Endometrium (tissue), 2 donors: Measurements from ENCODE around the gene MYO16.
"Not testable (repeated sequence)": the region's sequence is repeated elsewhere in the genome, so short reads cannot be mapped to it uniquely, and the experiment has no call there.

Source experiments
- FAIRE-seq: peaks from 2 replicates; lab custom pipeline; 2012; peaks lifted over from hg19 to GRCh38; lab: Jason Lieb, UNC
- donor health status: control.
- donor health status: control.

The MYO16 gene

DNA sequence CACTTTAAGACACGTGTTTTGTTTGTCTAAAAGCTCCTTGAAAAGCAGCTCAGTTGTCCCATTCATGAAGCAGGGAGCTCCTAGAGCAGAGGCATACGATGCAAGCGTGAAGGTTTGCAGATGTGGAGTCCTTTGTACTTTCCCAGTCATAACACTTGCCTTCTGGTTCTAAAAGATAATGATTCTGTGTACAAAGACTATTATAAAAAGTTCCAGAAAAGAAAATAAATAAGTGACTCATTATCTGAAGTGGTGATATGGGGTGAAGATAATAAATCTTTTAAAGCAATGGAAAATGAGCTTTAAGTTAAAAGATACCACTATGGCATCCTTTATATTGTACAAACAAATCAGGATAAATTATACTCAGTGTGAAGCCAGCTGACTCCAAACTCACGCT is 569.9 kb downstream of the MYO16 start:
- no peak for FAIRE-seq

DNA sequence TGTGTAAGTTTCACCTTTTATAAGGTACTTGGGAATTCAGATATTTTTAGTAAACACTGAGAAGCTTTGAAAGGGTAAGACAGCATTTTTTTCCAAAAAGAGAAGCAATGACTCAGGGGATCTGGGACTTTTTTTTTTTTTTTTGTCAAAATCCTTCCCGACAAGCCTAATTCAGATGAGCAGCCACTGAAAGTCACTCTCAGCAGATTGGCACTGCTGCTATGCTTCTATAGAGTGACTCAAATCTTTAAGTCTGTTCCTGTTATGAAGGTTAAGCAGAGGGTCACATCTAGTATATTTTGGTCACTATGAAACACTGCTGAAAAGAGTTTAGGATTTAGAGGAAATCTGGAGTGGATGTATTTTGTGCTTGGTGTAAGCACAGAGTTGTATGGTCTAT is 571.1 kb downstream of the MYO16 start:
- FAIRE-seq: no peak

DNA sequence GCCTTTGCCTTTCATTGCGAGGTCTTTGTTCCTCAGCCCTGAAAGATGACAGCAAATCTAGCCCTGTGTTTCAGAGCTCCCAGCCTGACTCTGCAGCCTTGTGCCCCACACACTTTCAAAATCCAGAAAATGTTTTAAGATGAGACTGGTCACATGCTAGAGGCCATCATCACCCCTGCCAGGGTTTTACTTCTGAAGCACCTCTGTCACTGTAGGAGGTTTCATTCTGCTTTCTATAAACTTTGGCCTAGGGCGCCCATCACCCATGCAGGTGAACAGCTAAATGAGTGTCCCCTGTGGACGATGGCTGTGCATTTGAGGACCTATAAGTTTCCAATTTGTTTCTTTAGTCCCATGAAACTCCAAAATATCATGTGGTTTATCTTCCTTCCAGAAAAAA is 574.2 kb downstream of the MYO16 start:
- no peak for FAIRE-seq

DNA sequence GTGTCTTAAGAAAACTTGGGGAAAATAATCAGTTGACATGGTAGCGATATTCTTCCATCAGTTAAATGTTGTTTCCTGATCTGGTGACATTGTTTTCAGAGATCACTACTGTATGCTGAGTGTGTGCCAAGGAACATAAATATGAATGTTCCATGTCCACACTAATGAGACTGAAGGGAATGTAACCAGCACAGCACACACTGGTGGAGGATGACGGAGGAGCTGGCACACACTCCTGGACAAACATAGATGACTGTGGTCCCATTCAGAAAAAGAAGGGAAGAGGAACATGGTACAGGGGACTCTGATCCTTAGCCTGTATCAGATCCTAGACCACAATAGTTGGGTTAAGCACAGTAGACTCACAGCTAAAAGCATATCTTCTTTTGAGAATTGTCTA is 574.8 kb downstream of the MYO16 start:
- FAIRE-seq: no peak

- no peak for FAIRE-seq
Measured at GRCh38 chr13:109204657-109205056, 575.2 kb downstream of the MYO16 start.

GRCh38 chr13:109205315-109205714 is 575.9 kb downstream of the MYO16 start:
- no peak for FAIRE-seq

GRCh38 chr13:109206616-109207015 is 577.2 kb downstream of the MYO16 start:
- no peak for FAIRE-seq

DNA sequence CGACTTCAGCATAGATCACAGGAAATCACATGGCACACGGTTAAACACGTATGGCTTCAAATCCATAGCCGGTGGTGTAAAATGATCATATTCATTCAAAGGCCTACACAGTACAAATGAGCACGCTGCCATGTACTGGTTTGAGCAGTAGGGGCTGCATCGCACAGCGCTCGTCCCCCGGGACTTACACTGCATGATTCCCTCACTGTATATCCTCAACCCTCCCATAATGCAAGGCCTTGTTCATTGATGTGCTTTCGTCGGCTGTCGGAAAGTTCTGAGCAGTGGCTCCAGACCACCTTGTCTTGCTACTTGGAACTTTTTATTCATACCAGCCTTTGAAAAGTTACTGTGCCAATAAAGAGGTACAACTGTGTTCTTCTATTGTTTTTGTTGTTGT is 578.2 kb downstream of the MYO16 start:
- no peak for FAIRE-seq

GRCh38 chr13:109208522-109208921 is 579.1 kb downstream of the MYO16 start:
- no peak for FAIRE-seq

DNA sequence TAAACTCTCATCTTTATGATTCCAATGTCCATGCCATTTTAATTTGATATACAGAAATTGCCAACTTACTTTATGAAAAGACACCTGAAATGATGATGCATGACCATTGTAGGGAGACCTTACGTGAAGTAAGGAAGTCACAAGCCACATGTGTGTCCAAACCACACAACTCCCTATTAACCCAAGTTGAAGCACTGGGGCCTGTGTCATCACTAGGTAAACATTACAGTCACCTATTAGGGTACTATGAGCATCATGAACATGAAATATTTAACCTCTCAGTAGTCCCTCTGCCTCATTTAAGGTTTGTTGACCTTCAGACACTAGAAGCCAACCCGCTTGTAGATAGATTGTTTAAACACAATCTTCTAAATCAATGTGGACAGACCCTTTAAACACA is 580.1 kb downstream of the MYO16 start:
- no peak for FAIRE-seq

DNA sequence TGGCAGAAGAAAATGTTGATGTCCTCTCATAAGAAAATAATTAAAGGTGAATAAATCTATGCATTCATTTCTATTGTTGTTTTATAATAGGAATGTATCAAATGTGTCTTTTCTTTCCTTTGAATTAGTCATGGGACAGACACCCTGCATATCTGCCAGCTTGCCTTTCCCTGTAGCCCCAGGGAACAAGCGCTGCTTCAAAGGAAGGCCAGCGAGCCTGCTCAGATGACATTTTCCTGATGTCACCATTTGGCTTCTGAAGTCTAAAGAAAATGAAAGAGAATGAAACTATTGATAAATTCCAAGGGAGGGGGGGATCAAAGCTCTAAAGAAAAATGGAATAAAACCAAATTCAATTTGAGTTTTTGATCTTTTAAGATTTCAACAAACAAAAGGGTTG is 582.2 kb downstream of the MYO16 start:
- FAIRE-seq: no peak

DNA sequence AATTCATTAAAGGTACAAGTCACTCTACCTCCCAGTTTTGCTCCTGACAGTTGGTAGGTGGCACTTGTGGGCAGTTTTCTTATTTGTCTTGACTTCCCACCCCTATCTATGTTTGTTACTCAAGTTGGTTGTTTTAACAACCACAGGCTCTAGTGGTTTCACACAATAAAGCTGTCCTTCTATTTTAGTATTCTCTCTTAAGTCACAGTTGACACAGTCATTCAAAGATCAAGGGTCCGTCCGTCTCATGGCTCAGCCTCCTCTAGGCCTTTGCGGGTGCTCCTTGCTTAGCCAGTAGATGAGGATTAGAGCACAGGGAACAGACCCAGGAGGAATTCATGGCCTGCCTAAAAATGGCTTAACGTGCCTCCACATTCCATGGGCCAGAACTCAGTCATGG is 583.2 kb downstream of the MYO16 start:
- FAIRE-seq: no peak

- FAIRE-seq: no peak
Measured at GRCh38 chr13:109213714-109214113, 584.3 kb downstream of the MYO16 start.

GRCh38 chr13:109214393-109214792 is 585.0 kb downstream of the MYO16 start:
- FAIRE-seq: no peak

- no peak for FAIRE-seq
Measured at GRCh38 chr13:109215377-109215776, 586.0 kb downstream of the MYO16 start.

- FAIRE-seq: not testable (repeated sequence)
Measured at GRCh38 chr13:109217510-109217909, 588.1 kb downstream of the MYO16 start.

GRCh38 chr13:109220631-109221030 is 591.2 kb downstream of the MYO16 start:
- no peak for FAIRE-seq

DNA sequence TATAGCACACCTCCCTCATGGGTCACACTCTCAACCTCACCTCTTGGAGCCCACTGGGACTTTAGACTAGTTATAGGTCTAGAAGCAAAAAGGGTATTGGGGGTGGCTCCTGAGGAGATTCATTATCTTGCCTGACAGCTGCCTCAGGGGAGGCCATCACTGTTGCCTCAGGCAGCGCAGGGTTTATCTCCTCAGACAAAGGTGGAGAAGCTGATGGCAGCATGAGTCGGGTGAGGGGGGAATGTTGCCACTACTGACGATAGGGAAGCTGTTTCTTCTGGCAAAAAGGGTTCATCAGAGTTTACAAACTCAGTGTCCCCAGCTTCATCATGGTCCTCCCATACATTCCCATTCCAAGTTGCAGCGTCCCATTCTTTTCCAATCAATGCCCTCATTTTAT is 594.6 kb downstream of the MYO16 start:
- FAIRE-seq: no peak

DNA sequence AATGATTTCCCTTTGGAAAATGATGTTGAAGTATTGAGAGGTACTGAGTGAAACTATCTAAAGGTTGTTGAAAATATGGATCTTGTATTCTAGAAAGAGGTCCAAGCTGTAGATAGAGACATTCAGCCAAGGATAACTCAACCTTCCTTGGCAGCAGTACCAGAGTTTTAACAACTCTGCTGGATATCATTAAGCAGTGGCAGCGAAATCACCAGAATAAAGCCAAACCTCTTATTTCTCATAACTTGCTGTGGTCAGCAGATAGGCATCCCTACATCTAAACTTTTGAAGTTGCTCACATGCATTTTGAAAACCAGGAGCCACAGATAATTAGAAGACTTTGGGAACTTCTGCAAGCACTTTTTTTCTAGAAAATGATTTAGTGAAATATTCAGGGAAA is 597.2 kb downstream of the MYO16 start:
- no peak for FAIRE-seq

GRCh38 chr13:109227344-109227940 is 598.0 kb downstream of the MYO16 start:
- no peak for FAIRE-seq

DNA sequence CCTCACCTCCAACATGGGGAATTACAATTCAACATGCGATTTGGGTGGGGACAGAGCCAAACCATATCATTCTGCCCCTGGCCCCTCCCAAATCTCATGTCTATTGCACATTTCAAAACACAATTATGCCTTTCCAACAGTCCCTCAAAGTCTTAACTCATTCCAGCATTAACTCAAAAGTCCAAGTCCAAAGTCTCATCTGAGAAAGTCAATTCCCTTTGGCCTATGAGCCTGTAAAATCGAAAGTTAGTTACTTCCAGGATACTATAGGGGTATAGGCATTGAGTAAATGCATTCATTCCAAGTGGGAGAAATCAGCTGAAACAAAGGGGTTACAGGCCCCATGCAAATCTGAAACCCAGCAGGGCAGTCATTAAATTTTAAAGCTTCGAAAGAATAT is 598.8 kb downstream of the MYO16 start:
- no peak for FAIRE-seq

- no peak for FAIRE-seq
Measured at GRCh38 chr13:109231888-109232287, 602.5 kb downstream of the MYO16 start.

GRCh38 chr13:109233293-109233692 is 603.9 kb downstream of the MYO16 start:
- FAIRE-seq: no peak

GRCh38 chr13:109235901-109236300 is 606.5 kb downstream of the MYO16 start:
- FAIRE-seq: no peak

DNA sequence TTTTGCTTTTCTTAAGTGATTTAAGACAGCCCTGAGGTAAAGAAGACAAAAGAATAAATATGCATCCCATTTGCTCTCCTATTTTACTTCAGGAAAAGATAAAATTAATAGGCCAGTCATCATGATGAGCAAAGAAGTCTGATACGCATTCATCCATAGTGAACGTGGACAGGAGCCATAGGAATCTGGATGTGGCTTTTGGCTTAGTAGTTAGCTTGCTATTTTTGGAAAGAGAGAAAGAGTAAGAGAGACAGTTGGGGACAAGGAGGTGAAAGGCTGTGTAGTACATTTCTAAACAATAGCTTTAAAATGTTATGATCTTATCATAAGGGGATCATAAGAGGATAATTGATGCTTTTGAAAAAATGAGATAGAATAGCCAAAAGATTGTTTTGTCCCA is 611.7 kb downstream of the MYO16 start:
- no peak for FAIRE-seq
